Fibroblast of lung (primary cell): ENCODE measurements around the gene MT1HL1.

Experiments
- CTCF ChIP-seq, 2 donors: IDR thresholded peaks in 1 of 2; conservative IDR thresholded peaks in 1 of 2; 1 replicate in 1 of 2; 2 replicates in 1 of 2; pipeline ENCODE4 v1.5.1; 2011 to 2012; ENCODE audit warnings: low read length in 2 of 2, control low read depth in 1 of 2, inconsistent platforms in 1 of 2, low read depth in 1 of 2, mild to moderate bottlenecking in 1 of 2
- EZH2 ChIP-seq: IDR thresholded peaks from 2 replicates; pipeline ENCODE4 v1.5.1; 2012; ENCODE audit warnings: low read length, control low read depth, mild to moderate bottlenecking; ENCODE audit errors: missing control alignments

- TF ChIP-seq CTCF (conservative IDR thresholded peaks at IDR 0.05 in 1 of 2, IDR thresholded peaks at IDR 0.05 in 1 of 2; ENCODE audit: low read depth in 1 of 2, low read length in 2 of 2) (no peak), EZH2 (no peak)
Observed at GRCh38 chr1:236989290-236990051, 14.8 kb downstream of the MT1HL1 start.
